ENCODE results near the gene ABI3BP.

DNA sequence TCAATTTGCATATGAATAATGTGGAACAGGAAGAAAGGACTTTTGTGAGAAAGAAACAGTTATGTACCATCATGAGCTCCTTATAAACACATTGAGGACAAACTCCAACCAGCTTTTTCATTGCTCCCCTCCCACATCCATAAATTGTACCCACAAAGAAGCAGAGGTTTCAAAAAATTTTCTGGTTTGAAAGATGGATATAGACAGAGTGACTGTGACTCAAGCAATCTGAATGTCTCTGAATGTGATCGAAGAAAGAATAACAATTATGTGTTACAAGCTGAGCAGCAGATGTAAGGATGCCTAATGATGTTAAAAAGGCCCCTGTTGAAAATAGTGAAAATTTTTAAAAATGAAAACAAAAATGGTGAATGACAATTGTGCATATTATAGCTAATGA lies 156.6 kb downstream of the ABI3BP start:
- TF ChIP-seq EGR1 (IDR thresholded peaks at IDR 0.05; ENCODE audit: low read depth in 2 of 2) (no peak), CTCF (IDR thresholded peaks at IDR 0.05; ENCODE audit: low read depth, low read length, missing input control) (no peak), SP1 (IDR thresholded peaks at IDR 0.05) (no peak), JUND (IDR thresholded peaks at IDR 0.05) (no peak), REST (IDR thresholded peaks at IDR 0.05) (no peak), RAD21 (IDR thresholded peaks at IDR 0.05) (no peak), TAF1 (conservative IDR thresholded peaks at IDR 0.05) (no peak), GABPA (IDR thresholded peaks at IDR 0.05 in 1 of 2, conservative IDR thresholded peaks at IDR 0.05 in 1 of 2) (no peak), YY1 (IDR thresholded peaks at IDR 0.05) (no peak), NR2F2 (IDR thresholded peaks at IDR 0.05) (no peak), FOXA1 (IDR thresholded peaks at IDR 0.05) (no peak), HNF4G (IDR thresholded peaks at IDR 0.05) (no peak)
- TF ChIP-seq, protein P1, sequence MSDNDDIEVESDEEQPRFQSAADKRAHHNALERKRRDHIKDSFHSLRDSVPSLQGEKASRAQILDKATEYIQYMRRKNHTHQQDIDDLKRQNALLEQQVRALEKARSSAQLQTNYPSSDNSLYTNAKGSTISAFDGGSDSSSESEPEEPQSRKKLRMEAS (IDR thresholded peaks at IDR 0.05), result no peak
